ENCODE measurements around the gene RBM33. TPM values are rescaled to one million over a fixed set of nuclear protein-coding genes. Genes with fewer than 3 reads are reported as not detected.

Gene RBM33
- total RNA-seq, 1 donor = 21.9 TPM

- DNase-seq (ENCODE audit: low read depth) = no peak
- no peak for TF ChIP-seq CTCF (IDR thresholded peaks at IDR 0.05; ENCODE audit: insufficient read depth, low read length)
- no peak overlapping the region for H3K4me3 ChIP-seq (ENCODE audit: low read depth, low read length)
Observed at GRCh38 chr7:155603205-155603857, 41.1 kb upstream of the RBM33 start.

- DNase-seq (ENCODE audit: low read depth) = no peak
- no peak for TF ChIP-seq CTCF (IDR thresholded peaks at IDR 0.05; ENCODE audit: insufficient read depth, low read length)
- no peak overlapping the region for H3K4me3 ChIP-seq (ENCODE audit: low read depth, low read length)
Observed at GRCh38 chr7:155603858-155604503, 40.5 kb upstream of the RBM33 start.

GRCh38 chr7:155604504-155604997 lies 39.9 kb upstream of the RBM33 start:
- no peak for DNase-seq (ENCODE audit: low read depth)
- TF ChIP-seq CTCF (IDR thresholded peaks at IDR 0.05; ENCODE audit: insufficient read depth, low read length) = no peak
- H3K4me3 ChIP-seq (ENCODE audit: low read depth, low read length) = no peak overlapping the region

- no peak for DNase-seq (ENCODE audit: low read depth)
- no peak for TF ChIP-seq CTCF (IDR thresholded peaks at IDR 0.05; ENCODE audit: insufficient read depth, low read length)
Observed at GRCh38 chr7:155609185-155609584, 35.3 kb upstream of the RBM33 start.

GRCh38 chr7:155610633-155611193 lies 33.7 kb upstream of the RBM33 start:
- no peak overlapping the region for H3K4me3 ChIP-seq (ENCODE audit: low read depth, low read length)
- no peak for TF ChIP-seq CTCF (IDR thresholded peaks at IDR 0.05; ENCODE audit: insufficient read depth, low read length)
- DNase-seq (ENCODE audit: low read depth) = no peak

More at GRCh38 chr7:155609185-155609584, 35.3 kb upstream of the RBM33 start:
- H3K4me3 ChIP-seq (ENCODE audit: low read depth, low read length) = no peak overlapping the region

- H3K4me3 ChIP-seq (ENCODE audit: low read depth, low read length) = no peak overlapping the region
- TF ChIP-seq CTCF (IDR thresholded peaks at IDR 0.05; ENCODE audit: insufficient read depth, low read length) = no peak
- no peak for DNase-seq (ENCODE audit: low read depth)
Observed at GRCh38 chr7:155611808-155612447, 32.5 kb upstream of the RBM33 start.

Measured in fibroblast of the aortic adventitia (primary cell).